ENCODE data around the gene TXNL4A.
"Not testable (repeated sequence)": the region's sequence is repeated elsewhere in the genome, so short reads cannot be mapped to it uniquely, and the experiment has no call there.

Gene TXNL4A

GRCh38 chr18:79988451-79989194 lies at the start of gene TXNL4A:
Gene TXNL4A (minus strand): TSS chr18:79988563. CDS start chr18:79988392, 171 bp downstream.
- DNase-seq (ENCODE audit: low read depth), result peak; percentile 73

GRCh38 chr18:80037300-80037699 lies 48.9 kb upstream of the TXNL4A start:
- no peak for DNase-seq (ENCODE audit: low read depth)

GRCh38 chr18:80035997-80036396 lies 47.6 kb upstream of the TXNL4A start:
- DNase-seq (ENCODE audit: low read depth), result no peak

GRCh38 chr18:80034852-80035406 lies 46.6 kb upstream of the TXNL4A start:
- DNase-seq (ENCODE audit: low read depth), result no peak

- DNase-seq (ENCODE audit: low read depth), result peak; percentile 98
Measured at GRCh38 chr18:80034068-80034851, 45.9 kb upstream of the TXNL4A start, which contains the start of gene RBFA. Gene RBFA (plus strand): TSS chr18:80034434. CDS start chr18:80034496, 62 bp downstream.

- no peak for DNase-seq (ENCODE audit: low read depth)
Measured at GRCh38 chr18:80033181-80034067, 45.1 kb upstream of the TXNL4A start.

GRCh38 chr18:80029690-80030089 lies 41.3 kb upstream of the TXNL4A start:
- DNase-seq (ENCODE audit: low read depth), result no peak

- peak; percentile 38 for DNase-seq (ENCODE audit: low read depth)
Measured at GRCh38 chr18:80027719-80028118, 39.4 kb upstream of the TXNL4A start.

- DNase-seq (ENCODE audit: low read depth), result no peak
Measured at GRCh38 chr18:80026363-80026762, 38.0 kb upstream of the TXNL4A start.

- no peak for DNase-seq (ENCODE audit: low read depth)
Measured at GRCh38 chr18:80023173-80023572, 34.8 kb upstream of the TXNL4A start.

GRCh38 chr18:80022613-80023012 lies 34.2 kb upstream of the TXNL4A start:
- DNase-seq (ENCODE audit: low read depth), result no peak

GRCh38 chr18:80012714-80013113 lies 24.4 kb upstream of the TXNL4A start:
- DNase-seq (ENCODE audit: low read depth), result no peak

GRCh38 chr18:80011496-80012137 lies 23.3 kb upstream of the TXNL4A start:
- not testable (repeated sequence) for DNase-seq (ENCODE audit: low read depth)

GRCh38 chr18:80010551-80010906 lies 22.2 kb upstream of the TXNL4A start:
- DNase-seq (ENCODE audit: low read depth), result peak; percentile 36

- DNase-seq (ENCODE audit: low read depth), result peak; percentile 94
Measured at GRCh38 chr18:80009661-80010550, 21.5 kb upstream of the TXNL4A start.

GRCh38 chr18:80006724-80007123 lies 18.4 kb upstream of the TXNL4A start:
- DNase-seq (ENCODE audit: low read depth), result no peak

- no peak for DNase-seq (ENCODE audit: low read depth)
Measured at GRCh38 chr18:80004600-80005342, 16.4 kb upstream of the TXNL4A start.

GRCh38 chr18:80002468-80002867 lies 14.1 kb upstream of the TXNL4A start:
- DNase-seq (ENCODE audit: low read depth), result no peak

GRCh38 chr18:80000877-80001276 lies 12.5 kb upstream of the TXNL4A start:
- DNase-seq (ENCODE audit: low read depth), result no peak

GRCh38 chr18:79999701-80000100 lies 11.3 kb upstream of the TXNL4A start:
- not testable (repeated sequence) for DNase-seq (ENCODE audit: low read depth)
